WTC11 (cell line): Measurements from ENCODE around the gene VCPKMT. TPM values are rescaled to one million over a fixed set of nuclear protein-coding genes. Genes with fewer than 3 reads are reported as not detected.

Source experiments
- ATAC-seq: fragments of 200-7000 bp; cut with Tn5 transposase; 2 replicates; pipeline ENCODE4 v1.10.0; 2021; ENCODE audit warnings: mild to moderate bottlenecking, moderate library complexity
- CTCF ChIA-PET: fragments of 300-600 bp; sonication (Branson Sonifier 250); formaldehyde crosslinking; loops from one replicate; lab custom pipeline; 2021; ENCODE audit warnings: antibody characterized with exemption; lab: Charles Lee
- POLR2A ChIA-PET: fragments of 350-600 bp; sonication (Branson Sonifier 250); formaldehyde crosslinking; loops from one replicate; lab custom pipeline; 2021; ENCODE audit warnings: antibody characterized with exemption; lab: Charles Lee
- DNase-seq: peaks from one replicate; pipeline ENCODE4 v3.0.0; 2021; ENCODE audit warnings: low spot score
- H3K27ac Mint-ChIP-seq: 2 replicates; pipeline ENCODE4 v1.8.0; 2021; ENCODE audit warnings: mixed read lengths
- H3K27me3 Mint-ChIP-seq: 2 replicates; pipeline ENCODE4 v1.8.0; 2021; ENCODE audit warnings: low read depth, mild to moderate bottlenecking, moderate library complexity, mixed read lengths
- H3K36me3 Mint-ChIP-seq: 2 replicates; pipeline ENCODE4 v1.8.0; 2021; ENCODE audit warnings: mixed read lengths
- H3K4me1 Mint-ChIP-seq: 2 replicates; pipeline ENCODE4 v1.8.0; 2022; ENCODE audit warnings: mixed read lengths
- H3K4me3 Mint-ChIP-seq: 2 replicates; pipeline ENCODE4 v1.8.0; 2021; ENCODE audit warnings: mild to moderate bottlenecking, moderate library complexity, mixed read lengths
- H3K9me3 Mint-ChIP-seq: 2 replicates; pipeline ENCODE4 v1.8.0; 2021; ENCODE audit warnings: mixed read lengths
- ATF1 ChIP-seq: sonication (generic); formaldehyde crosslinking; IDR thresholded peaks from 2 replicates; pipeline ENCODE4 v1.8.1; 2023; ENCODE audit warnings: mild to moderate bottlenecking, moderate library complexity, missing genetic modification reagents
- CBFB ChIP-seq: sonication (generic); formaldehyde crosslinking; IDR thresholded peaks from 2 replicates; pipeline ENCODE4 v1.8.1; 2022; ENCODE audit warnings: mild to moderate bottlenecking, low read depth, missing genetic modification reagents
- FOXJ3 ChIP-seq: sonication (generic); formaldehyde crosslinking; IDR thresholded peaks from 2 replicates; pipeline ENCODE4 v1.9.0; 2021; ENCODE audit warnings: missing genetic modification reagents, mild to moderate bottlenecking, borderline replicate concordance
- JUN ChIP-seq: sonication (generic); formaldehyde crosslinking; IDR thresholded peaks from 2 replicates; pipeline ENCODE4 v1.8.0; 2023; ENCODE audit warnings: mild to moderate bottlenecking, missing genetic modification reagents
- KAT7 ChIP-seq: sonication (generic); formaldehyde crosslinking; IDR thresholded peaks from 2 replicates; pipeline ENCODE4 v1.8.1; 2023; ENCODE audit warnings: missing genetic modification reagents, mild to moderate bottlenecking, borderline replicate concordance
- RORB ChIP-seq: fragments of 250-450 bp; sonication (Bioruptor Pico); IDR thresholded peaks from 2 replicates; pipeline ENCODE4 v1.9.0; 2021; ENCODE audit warnings: mild to moderate bottlenecking
- SP1 ChIP-seq: sonication (generic); formaldehyde crosslinking; conservative IDR thresholded peaks from 2 replicates; pipeline ENCODE4 v1.8.1; 2022; ENCODE audit warnings: missing genetic modification reagents
- TP53 ChIP-seq: sonication (generic); formaldehyde crosslinking; IDR thresholded peaks from 2 replicates; pipeline ENCODE4 v1.8.1; 2023; ENCODE audit warnings: mild to moderate bottlenecking, missing genetic modification reagents
- ZNF121 ChIP-seq: sonication (generic); formaldehyde crosslinking; IDR thresholded peaks from 2 replicates; pipeline ENCODE4 v1.8.0; 2023; ENCODE audit warnings: missing genetic modification reagents
- ZNF317 ChIP-seq: sonication (generic); formaldehyde crosslinking; IDR thresholded peaks from 2 replicates; pipeline ENCODE4 v1.8.1; 2023; ENCODE audit warnings: low read depth, mild to moderate bottlenecking, moderate library complexity, missing genetic modification reagents, borderline replicate concordance
- total RNA-seq: library from RNA; stranded (reverse); gene quantifications from 3 replicates; pipeline ENCODE4 v1.2.3, GENCODE V29; 2021
- TF ChIP-seq, protein P1 (sequence below): sonication (generic); formaldehyde crosslinking; IDR thresholded peaks from 2 replicates; pipeline ENCODE4 v1.8.0; 2023; ENCODE audit warnings: mild to moderate bottlenecking, missing genetic modification reagents
- TF ChIP-seq, protein P2 (sequence below): fragments of 250-450 bp; sonication (Bioruptor Pico); IDR thresholded peaks from 2 replicates; pipeline ENCODE4 v1.8.0; 2021; ENCODE audit warnings: mild to moderate bottlenecking
- TF ChIP-seq, protein P3 (sequence below): fragments of 250-450 bp; sonication (Bioruptor Pico); IDR thresholded peaks from 2 replicates; pipeline ENCODE4 v1.9.0; 2021; ENCODE audit warnings: mild to moderate bottlenecking, borderline replicate concordance
- TF ChIP-seq, protein P4 (sequence below): sonication (generic); formaldehyde crosslinking; IDR thresholded peaks from 2 replicates; pipeline ENCODE4 v1.8.1; 2022; ENCODE audit warnings: low read depth, missing genetic modification reagents, borderline replicate concordance
- TF ChIP-seq, protein P5 (sequence below): sonication (generic); formaldehyde crosslinking; IDR thresholded peaks from 2 replicates; pipeline ENCODE4 v1.8.0; 2022; ENCODE audit warnings: mild to moderate bottlenecking, missing genetic modification reagents

VCPKMT gene
- total RNA-seq, 1 experiment from 2014 or later = 11.5 TPM

DNA sequence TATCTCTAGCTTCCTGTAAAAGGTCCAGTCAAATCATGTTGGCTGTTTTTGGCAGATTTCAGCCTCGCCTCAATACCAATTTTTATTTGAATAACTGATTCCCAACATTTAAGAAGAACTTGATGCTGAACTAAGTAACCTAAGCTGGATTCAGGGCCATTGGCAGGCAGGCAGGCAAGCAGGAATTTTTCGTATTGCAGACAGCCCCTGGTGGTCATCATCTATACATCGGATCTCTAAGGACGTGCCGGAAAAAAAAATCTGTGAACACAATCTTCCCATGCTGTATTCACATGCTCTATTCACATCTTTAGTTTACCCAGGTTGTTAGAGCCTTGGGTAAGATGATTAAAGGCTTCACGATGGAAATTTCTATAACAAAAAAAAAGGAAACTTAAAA, 7.0 kb downstream of the VCPKMT start:
- no peak for TF ChIP-seq FOXJ3 (CRISPR knock-in tag)
- TF ChIP-seq, protein P1, sequence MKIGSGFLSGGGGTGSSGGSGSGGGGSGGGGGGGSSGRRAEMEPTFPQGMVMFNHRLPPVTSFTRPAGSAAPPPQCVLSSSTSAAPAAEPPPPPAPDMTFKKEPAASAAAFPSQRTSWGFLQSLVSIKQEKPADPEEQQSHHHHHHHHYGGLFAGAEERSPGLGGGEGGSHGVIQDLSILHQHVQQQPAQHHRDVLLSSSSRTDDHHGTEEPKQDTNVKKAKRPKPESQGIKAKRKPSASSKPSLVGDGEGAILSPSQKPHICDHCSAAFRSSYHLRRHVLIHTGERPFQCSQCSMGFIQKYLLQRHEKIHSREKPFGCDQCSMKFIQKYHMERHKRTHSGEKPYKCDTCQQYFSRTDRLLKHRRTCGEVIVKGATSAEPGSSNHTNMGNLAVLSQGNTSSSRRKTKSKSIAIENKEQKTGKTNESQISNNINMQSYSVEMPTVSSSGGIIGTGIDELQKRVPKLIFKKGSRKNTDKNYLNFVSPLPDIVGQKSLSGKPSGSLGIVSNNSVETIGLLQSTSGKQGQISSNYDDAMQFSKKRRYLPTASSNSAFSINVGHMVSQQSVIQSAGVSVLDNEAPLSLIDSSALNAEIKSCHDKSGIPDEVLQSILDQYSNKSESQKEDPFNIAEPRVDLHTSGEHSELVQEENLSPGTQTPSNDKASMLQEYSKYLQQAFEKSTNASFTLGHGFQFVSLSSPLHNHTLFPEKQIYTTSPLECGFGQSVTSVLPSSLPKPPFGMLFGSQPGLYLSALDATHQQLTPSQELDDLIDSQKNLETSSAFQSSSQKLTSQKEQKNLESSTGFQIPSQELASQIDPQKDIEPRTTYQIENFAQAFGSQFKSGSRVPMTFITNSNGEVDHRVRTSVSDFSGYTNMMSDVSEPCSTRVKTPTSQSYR (CRISPR knock-in tag) = no peak
- TF ChIP-seq JUN (CRISPR knock-in tag) = no peak
- TF ChIP-seq, protein P2, sequence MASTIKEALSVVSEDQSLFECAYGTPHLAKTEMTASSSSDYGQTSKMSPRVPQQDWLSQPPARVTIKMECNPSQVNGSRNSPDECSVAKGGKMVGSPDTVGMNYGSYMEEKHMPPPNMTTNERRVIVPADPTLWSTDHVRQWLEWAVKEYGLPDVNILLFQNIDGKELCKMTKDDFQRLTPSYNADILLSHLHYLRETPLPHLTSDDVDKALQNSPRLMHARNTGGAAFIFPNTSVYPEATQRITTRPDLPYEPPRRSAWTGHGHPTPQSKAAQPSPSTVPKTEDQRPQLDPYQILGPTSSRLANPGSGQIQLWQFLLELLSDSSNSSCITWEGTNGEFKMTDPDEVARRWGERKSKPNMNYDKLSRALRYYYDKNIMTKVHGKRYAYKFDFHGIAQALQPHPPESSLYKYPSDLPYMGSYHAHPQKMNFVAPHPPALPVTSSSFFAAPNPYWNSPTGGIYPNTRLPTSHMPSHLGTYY = no peak
- TF ChIP-seq ATF1 (CRISPR knock-in tag) = no peak
- no peak for TF ChIP-seq SP1 (CRISPR knock-in tag)
- no peak for TF ChIP-seq CBFB (CRISPR knock-in tag)
- TF ChIP-seq KAT7 (CRISPR knock-in tag) = no peak
- no peak for TF ChIP-seq TP53 (CRISPR knock-in tag)
- TF ChIP-seq, protein P3, sequence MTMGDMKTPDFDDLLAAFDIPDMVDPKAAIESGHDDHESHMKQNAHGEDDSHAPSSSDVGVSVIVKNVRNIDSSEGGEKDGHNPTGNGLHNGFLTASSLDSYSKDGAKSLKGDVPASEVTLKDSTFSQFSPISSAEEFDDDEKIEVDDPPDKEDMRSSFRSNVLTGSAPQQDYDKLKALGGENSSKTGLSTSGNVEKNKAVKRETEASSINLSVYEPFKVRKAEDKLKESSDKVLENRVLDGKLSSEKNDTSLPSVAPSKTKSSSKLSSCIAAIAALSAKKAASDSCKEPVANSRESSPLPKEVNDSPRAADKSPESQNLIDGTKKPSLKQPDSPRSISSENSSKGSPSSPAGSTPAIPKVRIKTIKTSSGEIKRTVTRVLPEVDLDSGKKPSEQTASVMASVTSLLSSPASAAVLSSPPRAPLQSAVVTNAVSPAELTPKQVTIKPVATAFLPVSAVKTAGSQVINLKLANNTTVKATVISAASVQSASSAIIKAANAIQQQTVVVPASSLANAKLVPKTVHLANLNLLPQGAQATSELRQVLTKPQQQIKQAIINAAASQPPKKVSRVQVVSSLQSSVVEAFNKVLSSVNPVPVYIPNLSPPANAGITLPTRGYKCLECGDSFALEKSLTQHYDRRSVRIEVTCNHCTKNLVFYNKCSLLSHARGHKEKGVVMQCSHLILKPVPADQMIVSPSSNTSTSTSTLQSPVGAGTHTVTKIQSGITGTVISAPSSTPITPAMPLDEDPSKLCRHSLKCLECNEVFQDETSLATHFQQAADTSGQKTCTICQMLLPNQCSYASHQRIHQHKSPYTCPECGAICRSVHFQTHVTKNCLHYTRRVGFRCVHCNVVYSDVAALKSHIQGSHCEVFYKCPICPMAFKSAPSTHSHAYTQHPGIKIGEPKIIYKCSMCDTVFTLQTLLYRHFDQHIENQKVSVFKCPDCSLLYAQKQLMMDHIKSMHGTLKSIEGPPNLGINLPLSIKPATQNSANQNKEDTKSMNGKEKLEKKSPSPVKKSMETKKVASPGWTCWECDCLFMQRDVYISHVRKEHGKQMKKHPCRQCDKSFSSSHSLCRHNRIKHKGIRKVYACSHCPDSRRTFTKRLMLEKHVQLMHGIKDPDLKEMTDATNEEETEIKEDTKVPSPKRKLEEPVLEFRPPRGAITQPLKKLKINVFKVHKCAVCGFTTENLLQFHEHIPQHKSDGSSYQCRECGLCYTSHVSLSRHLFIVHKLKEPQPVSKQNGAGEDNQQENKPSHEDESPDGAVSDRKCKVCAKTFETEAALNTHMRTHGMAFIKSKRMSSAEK = no peak
- TF ChIP-seq ZNF317 = no peak
- no peak for TF ChIP-seq RORB
- TF ChIP-seq ZNF121 (CRISPR knock-in tag) = no peak
- TF ChIP-seq, protein P4, sequence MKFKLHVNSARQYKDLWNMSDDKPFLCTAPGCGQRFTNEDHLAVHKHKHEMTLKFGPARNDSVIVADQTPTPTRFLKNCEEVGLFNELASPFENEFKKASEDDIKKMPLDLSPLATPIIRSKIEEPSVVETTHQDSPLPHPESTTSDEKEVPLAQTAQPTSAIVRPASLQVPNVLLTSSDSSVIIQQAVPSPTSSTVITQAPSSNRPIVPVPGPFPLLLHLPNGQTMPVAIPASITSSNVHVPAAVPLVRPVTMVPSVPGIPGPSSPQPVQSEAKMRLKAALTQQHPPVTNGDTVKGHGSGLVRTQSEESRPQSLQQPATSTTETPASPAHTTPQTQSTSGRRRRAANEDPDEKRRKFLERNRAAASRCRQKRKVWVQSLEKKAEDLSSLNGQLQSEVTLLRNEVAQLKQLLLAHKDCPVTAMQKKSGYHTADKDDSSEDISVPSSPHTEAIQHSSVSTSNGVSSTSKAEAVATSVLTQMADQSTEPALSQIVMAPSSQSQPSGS = no peak
- TF ChIP-seq, protein P5, sequence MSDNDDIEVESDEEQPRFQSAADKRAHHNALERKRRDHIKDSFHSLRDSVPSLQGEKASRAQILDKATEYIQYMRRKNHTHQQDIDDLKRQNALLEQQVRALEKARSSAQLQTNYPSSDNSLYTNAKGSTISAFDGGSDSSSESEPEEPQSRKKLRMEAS = no peak
- Mint-ChIP-seq H3K4me1 (peaks cover 24% of the 10 kb centered on the region), H3K27ac (no peak overlapping the region), H3K36me3 (peaks cover 54% of the 10 kb centered on the region), H3K27me3 (no peaks in the 10 kb centered on the region), H3K4me3 (no peak overlapping the region), H3K9me3 (no peaks in the 10 kb centered on the region)
- DNase-seq (no peak), ATAC-seq (0 out of 2 replicates have a peak, but pooled peaks have one; percentile 11)
- ChIA-PET POLR2A (no interaction called here), CTCF (interaction anchor here (1.6 kb wide), 1 partner anchor 230 kb away, joined by 4 read pairs; no protein-coding TSS in a partner anchor)

DNA sequence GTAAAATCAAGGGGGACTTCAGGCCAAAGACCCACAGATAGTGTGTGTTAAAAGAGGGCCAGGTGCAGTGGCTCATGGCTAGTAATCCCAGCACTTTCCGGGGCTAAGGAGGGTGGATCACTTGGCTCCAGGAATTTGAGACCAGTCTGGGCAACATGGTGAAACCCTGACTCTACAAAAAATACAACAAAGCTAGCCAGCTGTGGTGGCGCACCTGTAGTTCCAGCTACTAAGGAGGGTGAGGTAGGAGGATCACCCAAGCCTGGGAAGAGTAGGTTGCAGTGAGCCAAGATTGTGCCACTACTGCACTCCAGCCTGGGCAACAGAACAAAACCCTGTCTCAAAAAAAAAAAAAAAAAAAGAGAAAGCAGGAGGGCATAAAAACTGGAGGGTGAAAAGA, 8.5 kb downstream of the VCPKMT start:
- Mint-ChIP-seq H3K27ac (peak overlapping the region; percentile 96), H3K36me3 (peaks cover 42% of the 10 kb centered on the region), H3K9me3 (no peaks in the 10 kb centered on the region), H3K4me3 (peak overlapping the region; percentile 36; the same call in 1 of the 2 replicates), H3K27me3 (no peaks in the 10 kb centered on the region), H3K4me1 (peaks cover 23% of the 10 kb centered on the region)
- TF ChIP-seq, protein P1 (CRISPR knock-in tag) = no peak
- peak; percentile 43 for ATAC-seq
- ChIA-PET CTCF (interaction anchor here (0.6 to 4.4 kb wide), 6 partner anchors 22 to 256 kb away, joined by 3 to 33 read pairs (median 3); partner anchors contain the start of gene NEMF), POLR2A (interaction anchor here (0.9 to 1.2 kb wide), 2 partner anchors 8 to 245 kb away, joined by 3 read pairs; partner anchors contain the start of gene VCPKMT)
- no peak for DNase-seq
